ENCODE results near the gene FOXP1. TPM values are rescaled to one million over a fixed set of nuclear protein-coding genes. Genes with fewer than 3 reads are reported as not detected.
A peak's percentile ranks its signal among the peaks of the same experiment; 100 is the strongest.

Gene FOXP1
- polyA plus RNA-seq, 1 donor (not counting 4 experiments of a cell fraction or from before 2014, with no cell fraction given): 14.6 TPM

DNA sequence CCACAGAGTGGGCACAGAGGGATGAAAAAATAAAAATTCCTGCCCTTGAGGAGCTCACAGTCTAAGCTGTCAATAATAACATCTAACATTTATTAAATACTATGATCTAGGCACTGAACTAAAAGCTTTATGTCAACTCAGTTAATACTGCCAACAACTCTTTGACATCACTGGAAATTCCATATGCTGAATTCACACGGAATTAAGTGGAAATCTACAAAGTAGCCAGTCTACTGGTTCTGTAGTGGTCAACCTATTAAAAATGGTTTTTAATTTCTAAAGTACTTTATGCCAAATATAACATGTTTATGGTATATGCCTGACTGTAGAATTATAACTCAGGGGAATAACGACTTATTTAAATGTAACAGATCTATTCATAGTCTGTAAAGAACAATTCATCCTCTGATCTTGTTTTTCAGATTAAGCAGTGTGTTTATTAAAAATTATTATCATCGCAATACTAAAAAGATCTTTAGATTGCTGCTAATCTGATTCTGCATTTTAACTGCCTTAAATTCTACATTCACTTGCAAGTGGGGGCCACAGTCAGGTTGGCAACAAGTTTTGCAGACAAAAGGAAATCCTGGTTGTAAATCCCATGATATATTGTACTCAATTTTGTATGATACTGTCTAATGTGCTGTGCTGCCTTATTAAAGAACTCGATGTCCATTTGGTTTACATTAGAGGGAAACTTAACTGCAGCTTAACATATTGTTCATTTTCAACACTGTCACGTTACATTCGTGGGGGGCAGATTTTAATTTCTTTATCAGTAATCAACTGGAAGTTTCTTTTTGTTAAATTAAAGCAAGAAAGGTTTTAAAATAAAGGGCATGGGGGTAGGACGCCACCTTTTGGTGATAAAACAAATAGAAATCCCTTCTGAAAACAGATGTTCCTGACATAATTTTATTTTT, 2.6 kb upstream of the FOXP1 start:
- no peaks in the 10 kb centered on the region for H3K36me3 ChIP-seq (ENCODE audit: control insufficient read depth in 2 of 2, extremely low read depth in 1 of 2, insufficient read depth in 2 of 2, low read length in 2 of 2)
- no peak for TF ChIP-seq EZH2 (IDR thresholded peaks at IDR 0.05; ENCODE audit: low read length)
- TF ChIP-seq CTCF (optimal IDR thresholded peaks at IDR 0.05 in 1 of 3, IDR thresholded peaks at IDR 0.05 in 1 of 3, conservative IDR thresholded peaks at IDR 0.05 in 1 of 3; ENCODE audit: extremely low read depth in 1 of 3, insufficient read depth in 2 of 3, low read length in 3 of 3): peak in 2 of 3 experiments; percentile 31 to 59
- dilution Hi-C loops (cut with MboI; ENCODE audit: extremely low pct_ligation_motif_present, low sequenced_read_pairs): no loop called here
- H2AFZ ChIP-seq (ENCODE audit: control insufficient read depth, low read length): no peak overlapping the region
- H3K9ac ChIP-seq (ENCODE audit: control insufficient read depth, extremely low read depth, insufficient read depth, low read length): no peak overlapping the region
- H3K4me3 ChIP-seq (ENCODE audit: control insufficient read depth in 2 of 3, extremely low read depth in 1 of 3, insufficient read depth in 2 of 3, low read depth in 1 of 3, low read length in 3 of 3): no peak overlapping the region
- H3K79me2 ChIP-seq (ENCODE audit: control insufficient read depth, insufficient read depth, low read length): peaks cover 6% of the 10 kb centered on the region
- no peaks in the 10 kb centered on the region for H3K9me3 ChIP-seq (ENCODE audit: control insufficient read depth, low read depth, low read length)
- H3K4me2 ChIP-seq (ENCODE audit: control insufficient read depth, extremely low read depth, insufficient read depth, low read depth, low read length): peak overlapping the region; percentile 46
- no peaks in the 10 kb centered on the region for H4K20me1 ChIP-seq (ENCODE audit: control insufficient read depth, extremely low read depth, insufficient read depth, low read length)
- H3K27ac ChIP-seq (ENCODE audit: control insufficient read depth, insufficient read depth, low read length): no peak overlapping the region
- H3K9me1 ChIP-seq (ENCODE audit: control insufficient read depth, extremely low read depth, insufficient read depth, low read length): no peaks in the 10 kb centered on the region
- peaks cover 10% of the 10 kb centered on the region for H3K4me1 ChIP-seq (ENCODE audit: control insufficient read depth, extremely low read depth, insufficient read depth, low read length)
- no peaks in the 10 kb centered on the region for H3K27me3 ChIP-seq (ENCODE audit: control insufficient read depth, extremely low read depth, insufficient read depth, low read length)
- DNase-seq (ENCODE audit: low read depth, low spot score) (no peak), FAIRE-seq (no peak)

DNA sequence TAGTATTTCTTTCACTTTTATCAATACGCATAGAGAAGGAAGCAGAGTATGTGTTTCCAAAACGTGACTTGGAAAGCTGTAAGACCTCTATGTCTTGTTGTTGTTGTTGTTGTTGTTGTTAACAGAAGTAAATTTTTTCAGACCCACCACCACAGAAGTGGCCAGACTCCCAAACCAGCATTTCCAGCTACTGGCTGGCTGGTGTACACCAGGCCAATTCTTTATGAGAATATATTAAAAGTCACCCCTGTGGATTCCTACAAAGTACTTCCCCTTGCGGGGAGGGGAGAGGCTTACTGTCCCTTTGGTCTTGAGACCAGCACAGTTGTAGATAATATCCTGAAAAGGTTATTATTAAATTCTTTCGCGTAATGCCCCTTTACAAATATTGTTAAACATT, 1.6 kb upstream of the FOXP1 start:
- H3K4me3 ChIP-seq (ENCODE audit: control insufficient read depth in 2 of 3, extremely low read depth in 1 of 3, insufficient read depth in 2 of 3, low read depth in 1 of 3, low read length in 3 of 3): no peak overlapping the region
- no peaks in the 10 kb centered on the region for H3K27me3 ChIP-seq (ENCODE audit: control insufficient read depth, extremely low read depth, insufficient read depth, low read length)
- no peaks in the 10 kb centered on the region for H3K9me3 ChIP-seq (ENCODE audit: control insufficient read depth, low read depth, low read length)
- no peak overlapping the region for H2AFZ ChIP-seq (ENCODE audit: control insufficient read depth, low read length)
- H3K4me1 ChIP-seq (ENCODE audit: control insufficient read depth, extremely low read depth, insufficient read depth, low read length): peaks cover 16% of the 10 kb centered on the region
- H3K4me2 ChIP-seq (ENCODE audit: control insufficient read depth, extremely low read depth, insufficient read depth, low read depth, low read length): peak overlapping the region; percentile 52
- FAIRE-seq: no peak
- H3K27ac ChIP-seq (ENCODE audit: control insufficient read depth, insufficient read depth, low read length): no peak overlapping the region
- no peak overlapping the region for H3K9ac ChIP-seq (ENCODE audit: control insufficient read depth, extremely low read depth, insufficient read depth, low read length)
- H3K79me2 ChIP-seq (ENCODE audit: control insufficient read depth, insufficient read depth, low read length): peaks cover 6% of the 10 kb centered on the region
- no peaks in the 10 kb centered on the region for H3K9me1 ChIP-seq (ENCODE audit: control insufficient read depth, extremely low read depth, insufficient read depth, low read length)
- TF ChIP-seq CTCF (optimal IDR thresholded peaks at IDR 0.05 in 1 of 3, IDR thresholded peaks at IDR 0.05 in 1 of 3, conservative IDR thresholded peaks at IDR 0.05 in 1 of 3; ENCODE audit: extremely low read depth in 1 of 3, insufficient read depth in 2 of 3, low read length in 3 of 3): no peak
- TF ChIP-seq EZH2 (IDR thresholded peaks at IDR 0.05; ENCODE audit: low read length): no peak
- H4K20me1 ChIP-seq (ENCODE audit: control insufficient read depth, extremely low read depth, insufficient read depth, low read length): no peaks in the 10 kb centered on the region
- H3K36me3 ChIP-seq (ENCODE audit: control insufficient read depth in 2 of 2, extremely low read depth in 1 of 2, insufficient read depth in 2 of 2, low read length in 2 of 2): no peaks in the 10 kb centered on the region
- DNase-seq (ENCODE audit: low read depth, low spot score): no peak
- dilution Hi-C loops (cut with MboI; ENCODE audit: extremely low pct_ligation_motif_present, low sequenced_read_pairs): no loop called here

Measured in keratinocyte (primary cell).